ENCODE results near the gene MAP3K19. TPM values are rescaled to one million over a fixed set of nuclear protein-coding genes. Genes with fewer than 3 reads are reported as not detected.

MAP3K19 gene
- total RNA-seq, 1 donor from 2014 or later: 1.1 TPM

DNA sequence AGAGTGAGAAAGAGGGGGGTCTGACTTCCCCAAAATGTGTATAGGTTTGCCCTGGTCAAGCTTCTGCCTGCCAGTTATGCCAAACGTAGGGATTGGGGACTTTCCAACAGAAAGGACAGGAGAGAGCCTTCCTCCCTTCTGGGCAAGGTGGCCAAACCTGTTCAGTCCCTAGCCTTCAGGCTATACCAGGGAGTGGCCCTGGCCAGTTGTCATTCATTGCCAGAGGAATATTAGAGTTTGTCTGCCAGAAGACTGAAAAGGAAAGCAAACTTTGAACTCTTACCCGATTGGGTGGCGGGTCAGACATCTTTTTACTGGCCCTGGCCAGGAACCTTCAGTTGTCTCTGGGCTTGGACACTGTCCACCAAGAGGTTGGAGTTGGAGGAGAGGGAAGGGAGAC is 27.0 kb upstream of the MAP3K19 start:
- no peak overlapping the region for H3K4me3 Mint-ChIP-seq
- no peak for DNase-seq (ENCODE audit: extremely low spot score, unreplicated experiment)
- peaks cover 54% of the 10 kb centered on the region for H3K36me3 Mint-ChIP-seq
- peak overlapping the region; percentile 58 for H3K27ac Mint-ChIP-seq
- no peaks in the 10 kb centered on the region for H3K4me1 Mint-ChIP-seq (ENCODE audit: unreplicated experiment)
- H3K9me3 Mint-ChIP-seq: peaks cover 16% of the 10 kb centered on the region
- TF ChIP-seq, protein P1, sequence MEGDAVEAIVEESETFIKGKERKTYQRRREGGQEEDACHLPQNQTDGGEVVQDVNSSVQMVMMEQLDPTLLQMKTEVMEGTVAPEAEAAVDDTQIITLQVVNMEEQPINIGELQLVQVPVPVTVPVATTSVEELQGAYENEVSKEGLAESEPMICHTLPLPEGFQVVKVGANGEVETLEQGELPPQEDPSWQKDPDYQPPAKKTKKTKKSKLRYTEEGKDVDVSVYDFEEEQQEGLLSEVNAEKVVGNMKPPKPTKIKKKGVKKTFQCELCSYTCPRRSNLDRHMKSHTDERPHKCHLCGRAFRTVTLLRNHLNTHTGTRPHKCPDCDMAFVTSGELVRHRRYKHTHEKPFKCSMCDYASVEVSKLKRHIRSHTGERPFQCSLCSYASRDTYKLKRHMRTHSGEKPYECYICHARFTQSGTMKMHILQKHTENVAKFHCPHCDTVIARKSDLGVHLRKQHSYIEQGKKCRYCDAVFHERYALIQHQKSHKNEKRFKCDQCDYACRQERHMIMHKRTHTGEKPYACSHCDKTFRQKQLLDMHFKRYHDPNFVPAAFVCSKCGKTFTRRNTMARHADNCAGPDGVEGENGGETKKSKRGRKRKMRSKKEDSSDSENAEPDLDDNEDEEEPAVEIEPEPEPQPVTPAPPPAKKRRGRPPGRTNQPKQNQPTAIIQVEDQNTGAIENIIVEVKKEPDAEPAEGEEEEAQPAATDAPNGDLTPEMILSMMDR (conservative IDR thresholded peaks at IDR 0.05): no peak
- H3K27me3 Mint-ChIP-seq: no peaks in the 10 kb centered on the region

GRCh38 chr2:135072125-135072997 is 25.1 kb upstream of the MAP3K19 start:
- Mint-ChIP-seq H3K27me3 (no peaks in the 10 kb centered on the region), H3K9me3 (peaks cover 16% of the 10 kb centered on the region), H3K27ac (no peak overlapping the region), H3K4me3 (no peak overlapping the region), H3K36me3 (peaks cover 50% of the 10 kb centered on the region), H3K4me1 (ENCODE audit: unreplicated experiment) (no peaks in the 10 kb centered on the region)
- no peak for DNase-seq (ENCODE audit: extremely low spot score, unreplicated experiment)
- TF ChIP-seq, protein P1 (conservative IDR thresholded peaks at IDR 0.05): no peak

DNA sequence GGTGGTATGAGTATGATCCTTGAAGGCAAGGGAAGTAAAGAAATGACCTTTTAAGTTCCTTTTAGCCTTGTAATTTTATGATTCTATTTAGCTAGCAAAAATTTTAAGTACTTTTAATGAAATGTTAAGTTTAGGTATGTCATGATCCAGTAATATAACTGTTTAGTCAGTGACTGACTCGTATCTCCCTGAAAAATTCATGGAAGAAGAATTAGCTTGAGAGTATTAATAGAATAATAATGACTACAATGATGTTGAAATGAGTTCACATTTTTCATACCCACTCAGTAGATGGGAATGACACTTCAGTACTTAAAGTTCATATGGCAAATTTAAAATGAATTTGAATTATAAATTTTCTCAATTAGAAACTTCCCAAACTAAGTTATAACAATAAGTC is 19.5 kb upstream of the MAP3K19 start:
- no peaks in the 10 kb centered on the region for H3K27me3 Mint-ChIP-seq
- H3K9me3 Mint-ChIP-seq: no peaks in the 10 kb centered on the region
- TF ChIP-seq, protein P1 (conservative IDR thresholded peaks at IDR 0.05): no peak
- H3K27ac Mint-ChIP-seq: no peak overlapping the region
- no peaks in the 10 kb centered on the region for H3K4me1 Mint-ChIP-seq (ENCODE audit: unreplicated experiment)
- peaks cover 43% of the 10 kb centered on the region for H3K36me3 Mint-ChIP-seq
- no peak overlapping the region for H3K4me3 Mint-ChIP-seq
- DNase-seq (ENCODE audit: extremely low spot score, unreplicated experiment): no peak

GRCh38 chr2:135064149-135064548 is 16.9 kb upstream of the MAP3K19 start:
- H3K27ac Mint-ChIP-seq: no peak overlapping the region
- H3K36me3 Mint-ChIP-seq: peaks cover 40% of the 10 kb centered on the region
- no peaks in the 10 kb centered on the region for H3K9me3 Mint-ChIP-seq

GRCh38 chr2:135063210-135063609 is 16.0 kb upstream of the MAP3K19 start:
- no peaks in the 10 kb centered on the region for H3K27me3 Mint-ChIP-seq
- no peak for DNase-seq (ENCODE audit: extremely low spot score, unreplicated experiment)
- H3K4me3 Mint-ChIP-seq: no peak overlapping the region
- H3K9me3 Mint-ChIP-seq: no peaks in the 10 kb centered on the region
- no peak overlapping the region for H3K27ac Mint-ChIP-seq
- TF ChIP-seq, protein P1 (conservative IDR thresholded peaks at IDR 0.05): no peak
- no peaks in the 10 kb centered on the region for H3K4me1 Mint-ChIP-seq (ENCODE audit: unreplicated experiment)
- H3K36me3 Mint-ChIP-seq: peaks cover 38% of the 10 kb centered on the region

More at GRCh38 chr2:135064149-135064548, 16.9 kb upstream of the MAP3K19 start:
- Mint-ChIP-seq H3K27me3 (no peaks in the 10 kb centered on the region), H3K4me1 (ENCODE audit: unreplicated experiment) (no peaks in the 10 kb centered on the region), H3K4me3 (no peak overlapping the region)
- TF ChIP-seq, protein P1 (conservative IDR thresholded peaks at IDR 0.05): no peak
- no peak for DNase-seq (ENCODE audit: extremely low spot score, unreplicated experiment)
